Osteoblast (primary cell): ENCODE results near the gene C7. TPM values are rescaled to one million over a fixed set of nuclear protein-coding genes. Genes with fewer than 3 reads are reported as not detected.

ENCODE experiments used
- DNase-seq: peaks from one replicate; pipeline ENCODE4 v3.0.0; 2011; ENCODE audit warnings: low spot score, mixed read lengths; ENCODE audit not compliant: insufficient read length; ENCODE audit errors: missing footprints
- H2AFZ ChIP-seq: 2 replicates; pipeline ENCODE4 v1.6.0; 2011; ENCODE audit warnings: mild to moderate bottlenecking, low read length
- H3K27ac ChIP-seq: 2 replicates; pipeline ENCODE4 v1.5.1; 2011; ENCODE audit warnings: mild to moderate bottlenecking, low read depth, low read length, moderate library complexity
- H3K27me3 ChIP-seq: 2 replicates; pipeline ENCODE4 v1.6.0; 2012; ENCODE audit warnings: mild to moderate bottlenecking, control low read depth, inconsistent platforms, low read length, moderate library complexity; ENCODE audit not compliant: insufficient read depth
- H3K36me3 ChIP-seq: 2 replicates; pipeline ENCODE4 v1.5.1; 2011; ENCODE audit warnings: mild to moderate bottlenecking, low read length, control low read depth, moderate library complexity; ENCODE audit not compliant: insufficient read depth
- H3K4me1 ChIP-seq: 2 replicates; pipeline ENCODE4 v1.5.1; 2011; ENCODE audit warnings: mild to moderate bottlenecking, low read length, control low read depth, moderate library complexity; ENCODE audit not compliant: insufficient read depth
- H3K4me2 ChIP-seq: 2 replicates; pipeline ENCODE4 v1.6.0; 2011; ENCODE audit warnings: mild to moderate bottlenecking, low read length; ENCODE audit not compliant: insufficient read depth
- H3K4me3 ChIP-seq: fragments of 200-600 bp; sonication (generic); 3 replicates; pipeline ENCODE4 v1.5.1; 2012; ENCODE audit warnings: mild to moderate bottlenecking, low read length, inconsistent platforms; ENCODE audit not compliant: insufficient read depth
- H3K79me2 ChIP-seq: 2 replicates; pipeline ENCODE4 v1.6.0; 2012; ENCODE audit warnings: mild to moderate bottlenecking, low read length, control low read depth, inconsistent platforms; ENCODE audit not compliant: insufficient read depth
- H3K9me3 ChIP-seq: 2 replicates; pipeline ENCODE4 v1.5.1; 2011; ENCODE audit warnings: low read depth, low read length, control low read depth
- H4K20me1 ChIP-seq: 2 replicates; pipeline ENCODE4 v1.6.0; 2012; ENCODE audit warnings: mild to moderate bottlenecking, low read length, control low read depth; ENCODE audit not compliant: insufficient read depth
- total RNA-seq: library from RNA; depleted of rRNA; stranded (reverse); fragments of >200 nt; gene quantifications from 2 replicates; pipeline ENCODE4 v1.2.3, GENCODE V29; 2012
- TF ChIP-seq, protein P1 (sequence below): IDR thresholded peaks from 2 replicates; pipeline ENCODE4 v1.5.1; 2011; ENCODE audit warnings: mild to moderate bottlenecking, low read depth, low read length, moderate library complexity; ENCODE audit errors: extremely low read depth

The C7 gene
- total RNA-seq, 1 donor: 0.36 TPM

DNA sequence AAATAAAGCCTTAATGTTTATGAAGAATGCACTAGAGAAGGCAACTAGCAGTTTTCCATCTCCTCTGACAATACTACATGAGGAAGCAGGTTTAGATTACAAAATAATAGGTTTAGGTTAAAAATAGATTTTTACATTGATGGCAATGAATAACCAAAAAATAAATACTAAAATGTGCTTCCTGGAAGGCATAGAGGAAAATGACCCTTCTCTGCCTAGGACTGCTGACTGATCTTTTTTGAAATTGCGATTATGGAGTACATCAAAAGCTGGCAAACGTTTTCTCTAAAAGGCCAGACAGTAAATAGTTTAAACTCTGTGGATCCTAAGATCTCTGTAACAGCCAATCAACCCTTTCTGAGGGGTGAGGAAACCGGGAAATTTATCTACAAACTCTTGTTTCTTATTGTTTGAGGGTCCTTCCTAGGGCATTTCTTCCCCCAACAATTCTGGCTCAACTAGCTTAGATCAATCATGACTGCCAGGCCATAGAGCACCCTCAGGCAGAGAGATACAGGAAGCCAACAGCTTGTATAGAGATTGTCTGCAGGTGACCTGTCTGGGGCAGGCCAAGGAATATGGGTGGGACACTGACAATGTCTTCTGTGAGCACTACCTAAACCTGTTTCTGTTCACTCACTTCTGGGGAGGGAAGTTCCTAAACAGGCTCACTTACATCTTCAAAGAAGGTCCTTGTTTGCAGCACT lies 94.5 kb downstream of the C7 start:
- Histone ChIP-seq H2AFZ (no peak overlapping the region), H4K20me1 (no peaks in the 10 kb centered on the region), H3K36me3 (no peaks in the 10 kb centered on the region), H3K27ac (no peak overlapping the region), H3K79me2 (no peaks in the 10 kb centered on the region), H3K4me1 (no peaks in the 10 kb centered on the region), H3K27me3 (no peaks in the 10 kb centered on the region), H3K9me3 (no peaks in the 10 kb centered on the region), H3K4me2 (no peak overlapping the region), H3K4me3 (no peak overlapping the region)
- TF ChIP-seq, protein P1, sequence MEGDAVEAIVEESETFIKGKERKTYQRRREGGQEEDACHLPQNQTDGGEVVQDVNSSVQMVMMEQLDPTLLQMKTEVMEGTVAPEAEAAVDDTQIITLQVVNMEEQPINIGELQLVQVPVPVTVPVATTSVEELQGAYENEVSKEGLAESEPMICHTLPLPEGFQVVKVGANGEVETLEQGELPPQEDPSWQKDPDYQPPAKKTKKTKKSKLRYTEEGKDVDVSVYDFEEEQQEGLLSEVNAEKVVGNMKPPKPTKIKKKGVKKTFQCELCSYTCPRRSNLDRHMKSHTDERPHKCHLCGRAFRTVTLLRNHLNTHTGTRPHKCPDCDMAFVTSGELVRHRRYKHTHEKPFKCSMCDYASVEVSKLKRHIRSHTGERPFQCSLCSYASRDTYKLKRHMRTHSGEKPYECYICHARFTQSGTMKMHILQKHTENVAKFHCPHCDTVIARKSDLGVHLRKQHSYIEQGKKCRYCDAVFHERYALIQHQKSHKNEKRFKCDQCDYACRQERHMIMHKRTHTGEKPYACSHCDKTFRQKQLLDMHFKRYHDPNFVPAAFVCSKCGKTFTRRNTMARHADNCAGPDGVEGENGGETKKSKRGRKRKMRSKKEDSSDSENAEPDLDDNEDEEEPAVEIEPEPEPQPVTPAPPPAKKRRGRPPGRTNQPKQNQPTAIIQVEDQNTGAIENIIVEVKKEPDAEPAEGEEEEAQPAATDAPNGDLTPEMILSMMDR: no peak
- no peak for DNase-seq

DNA sequence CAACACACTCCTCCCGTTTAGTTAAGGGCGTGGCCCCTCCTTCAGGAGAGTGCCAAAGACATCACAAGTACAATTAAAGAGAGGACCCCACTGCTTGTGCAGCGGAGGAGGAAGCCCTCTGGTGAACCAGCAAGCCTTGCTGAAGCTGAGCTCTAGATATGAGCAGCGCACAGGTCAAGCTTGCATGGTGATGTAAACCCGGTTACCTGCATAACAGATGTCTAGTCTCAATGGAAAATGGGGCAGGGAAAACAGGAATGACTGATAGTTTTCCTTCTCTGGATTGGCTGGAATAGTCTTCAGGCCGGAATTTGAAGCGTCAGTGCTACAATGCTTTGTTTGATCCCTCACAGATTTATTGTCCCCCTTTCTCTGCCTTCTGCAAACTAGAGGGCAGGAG lies 95.6 kb downstream of the C7 start:
- H3K79me2 ChIP-seq: no peaks in the 10 kb centered on the region
- no peaks in the 10 kb centered on the region for H3K36me3 ChIP-seq
- H3K27ac ChIP-seq: no peak overlapping the region
- H3K4me2 ChIP-seq: no peak overlapping the region
- no peak overlapping the region for H3K4me3 ChIP-seq
- no peak overlapping the region for H2AFZ ChIP-seq
- DNase-seq: no peak
- no peaks in the 10 kb centered on the region for H4K20me1 ChIP-seq
- H3K9me3 ChIP-seq: no peaks in the 10 kb centered on the region
- TF ChIP-seq, protein P1: no peak
- no peaks in the 10 kb centered on the region for H3K27me3 ChIP-seq
- H3K4me1 ChIP-seq: peaks cover 3% of the 10 kb centered on the region

DNA sequence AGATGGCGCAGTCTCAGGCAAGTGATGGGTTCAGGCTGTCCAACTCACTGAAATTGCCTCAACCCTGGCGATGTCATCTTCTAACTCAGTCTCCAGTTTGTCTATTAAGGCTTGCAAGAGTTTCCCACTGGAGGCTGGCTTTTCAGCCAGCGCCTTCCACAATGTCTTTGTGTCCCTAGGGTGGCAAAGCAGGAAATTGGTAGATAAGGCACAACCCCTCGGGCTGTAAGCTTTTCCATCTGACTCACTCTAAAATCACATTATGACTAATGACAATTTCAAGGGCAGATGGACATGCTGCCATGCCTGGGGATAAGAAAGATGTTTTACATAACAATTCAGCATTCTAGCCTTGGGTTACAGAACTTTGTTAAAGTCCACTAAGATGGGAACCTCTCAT lies 99.9 kb downstream of the C7 start:
- no peak overlapping the region for H2AFZ ChIP-seq
- TF ChIP-seq, protein P1: no peak
- no peaks in the 10 kb centered on the region for H4K20me1 ChIP-seq
- no peaks in the 10 kb centered on the region for H3K79me2 ChIP-seq
- H3K27ac ChIP-seq: no peak overlapping the region
- H3K4me3 ChIP-seq: no peak overlapping the region
- H3K27me3 ChIP-seq: no peaks in the 10 kb centered on the region
- H3K36me3 ChIP-seq: no peaks in the 10 kb centered on the region
- DNase-seq: peak; percentile 68
- H3K4me1 ChIP-seq: peaks cover 3% of the 10 kb centered on the region
- H3K4me2 ChIP-seq: peak overlapping the region; percentile 16
- no peaks in the 10 kb centered on the region for H3K9me3 ChIP-seq

DNA sequence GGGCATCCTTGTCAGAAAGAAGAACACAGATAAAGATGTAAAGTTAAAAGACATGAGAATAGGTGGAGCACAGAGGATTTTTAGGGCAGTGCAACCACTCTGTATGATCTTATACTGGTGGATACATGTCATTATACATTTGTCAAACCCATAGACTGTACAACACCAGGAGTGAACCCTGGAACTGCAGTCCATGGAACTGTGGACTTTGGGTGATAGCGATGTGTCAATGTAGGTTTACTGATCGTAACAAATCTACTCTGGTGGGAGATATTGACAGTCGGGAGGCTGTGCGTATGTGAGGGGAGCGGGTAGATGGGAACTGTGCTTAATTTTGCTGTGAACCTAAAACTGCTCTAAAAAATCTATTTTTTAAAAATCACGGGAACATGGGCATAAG lies 101.3 kb downstream of the C7 start:
- no peaks in the 10 kb centered on the region for H3K36me3 ChIP-seq
- H3K4me1 ChIP-seq: peaks cover 3% of the 10 kb centered on the region
- H3K4me2 ChIP-seq: no peak overlapping the region
- no peaks in the 10 kb centered on the region for H3K79me2 ChIP-seq
- no peak for DNase-seq
- no peaks in the 10 kb centered on the region for H3K9me3 ChIP-seq
- H4K20me1 ChIP-seq: no peaks in the 10 kb centered on the region
- no peak overlapping the region for H3K27ac ChIP-seq
- no peaks in the 10 kb centered on the region for H3K27me3 ChIP-seq
- no peak overlapping the region for H2AFZ ChIP-seq
- TF ChIP-seq, protein P1: no peak
- no peak overlapping the region for H3K4me3 ChIP-seq
